Upper lobe of left lung (tissue), 4 donors: ENCODE measurements around the gene KCNQ1OT1.

Source experiments
- CTCF ChIP-seq, 6 experiments: fragments of 450-650 bp in 4 of 6; fragments of 200-600 bp in 2 of 6; sonication (generic) in 2 of 6; IDR thresholded peaks; one replicate each; pipeline ENCODE4 v1.5.1; 2016 to 2019; ENCODE audit warnings: antibody characterized with exemption in 6 of 6
- EP300 ChIP-seq, 4 donors: sonication (generic); formaldehyde crosslinking; IDR thresholded peaks; one replicate each; pipeline ENCODE4 v1.5.1; 2017; ENCODE audit warnings: antibody characterized with exemption in 4 of 4, control low read depth in 2 of 4
- POLR2A ChIP-seq, 4 donors: fragments of 450-650 bp; IDR thresholded peaks; one replicate each; pipeline ENCODE4 v1.5.1; 2016 to 2017; ENCODE audit warnings: antibody characterized with exemption in 4 of 4, mild to moderate bottlenecking in 2 of 4
- POLR2AphosphoS5 ChIP-seq, 2 donors: sonication (generic); formaldehyde crosslinking; IDR thresholded peaks; one replicate each; pipeline ENCODE4 v1.5.1; 2017; ENCODE audit warnings: antibody characterized with exemption in 2 of 2

GRCh38 chr11:2717561-2718325, 17.9 kb upstream of the KCNQ1OT1 start:
- TF ChIP-seq CTCF (IDR thresholded peaks at IDR 0.05) (no peak), POLR2AphosphoS5 (IDR thresholded peaks at IDR 0.05) (no peak), POLR2A (IDR thresholded peaks at IDR 0.05) (no peak), EP300 (IDR thresholded peaks at IDR 0.05) (no peak)
